Activated CD8-positive, alpha-beta memory T cell treated with anti-CD3 and anti-CD28 coated beads, Interleukin-2, amount 50 U/mL, for 24 hours (primary cell): ENCODE measurements around the gene MAPT.
"Not testable (repeated sequence)": the region's sequence is repeated elsewhere in the genome, so short reads cannot be mapped to it uniquely, and the experiment has no call there.

Experiments
- DNase-seq: peaks from one replicate; pipeline ENCODE4 v3.0.0-alpha.2; 2020; ENCODE audit errors: extremely low read depth

Gene MAPT

DNA sequence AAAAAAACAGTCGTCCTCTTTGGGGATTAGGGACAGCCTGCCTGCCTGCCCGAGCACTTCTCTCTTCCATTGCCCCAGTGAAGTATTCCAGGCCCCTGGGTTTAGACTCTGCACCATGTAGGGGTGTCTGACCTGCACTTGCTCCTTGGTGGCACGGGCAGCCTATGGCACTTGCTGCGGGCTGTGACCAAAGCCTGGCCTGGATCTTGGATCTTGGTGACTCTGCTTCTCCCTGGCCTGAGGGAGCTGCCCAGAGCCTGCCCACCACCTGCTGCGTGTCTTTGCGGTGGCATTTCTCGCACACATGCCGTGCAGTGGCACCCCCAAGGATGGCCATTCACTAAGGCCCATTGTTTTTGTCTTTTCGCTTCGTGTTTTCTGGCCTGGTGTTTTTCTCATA lies 98.5 kb downstream of the MAPT start:
- DNase-seq, result no peak

DNA sequence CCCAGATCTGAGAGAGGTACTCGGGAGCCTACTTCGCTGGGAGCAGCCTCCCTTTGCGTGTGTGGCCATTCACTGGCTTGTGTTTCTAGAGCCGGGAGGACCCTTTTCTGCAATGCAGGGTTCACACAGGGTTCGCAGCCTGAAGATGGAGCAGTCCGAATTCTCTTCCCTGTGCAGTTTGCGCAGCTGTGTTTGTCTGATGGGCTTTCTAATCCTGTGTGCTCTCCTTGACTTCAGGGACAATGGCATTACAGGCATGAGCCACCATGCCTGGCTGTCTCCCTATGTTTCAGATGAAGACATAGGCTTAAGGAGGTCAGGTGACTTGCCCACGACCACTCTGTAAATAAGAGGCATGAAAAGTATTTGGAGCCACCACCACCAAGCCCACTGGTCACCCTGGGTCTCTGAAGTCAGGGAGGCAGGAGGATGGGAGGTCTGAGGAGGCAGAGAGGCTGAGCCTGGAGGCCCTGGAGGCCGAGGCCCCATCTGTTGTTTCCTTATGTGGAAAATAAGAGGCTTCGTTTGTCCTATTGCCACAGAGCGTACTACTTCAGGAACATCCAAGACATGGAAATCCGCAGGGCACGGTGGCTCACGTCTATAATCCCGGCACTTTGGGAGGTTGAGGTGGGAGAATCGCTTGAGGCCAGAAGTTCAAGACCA lies 99.7 kb downstream of the MAPT start:
- DNase-seq, result no peak

DNA sequence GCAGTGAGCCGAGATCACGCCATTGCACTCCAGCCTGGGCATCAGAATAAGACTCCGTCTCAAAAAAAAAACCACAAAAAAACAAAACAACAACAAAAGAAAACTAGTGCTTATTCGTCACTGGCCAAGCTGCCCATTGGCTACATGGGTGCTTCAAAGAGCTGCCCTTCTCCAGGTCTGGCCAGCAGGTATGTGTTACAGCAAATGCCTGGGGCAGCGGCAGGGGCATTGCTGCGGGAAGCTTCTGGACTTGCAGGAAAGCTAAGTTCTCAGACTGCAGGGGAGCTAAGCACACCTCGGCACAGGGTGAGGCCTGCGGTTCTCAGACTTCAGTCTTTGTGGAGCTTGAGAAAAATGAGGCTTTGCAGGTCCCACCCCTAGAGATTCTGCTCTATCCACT lies 100.6 kb downstream of the MAPT start:
- no peak for DNase-seq

DNA sequence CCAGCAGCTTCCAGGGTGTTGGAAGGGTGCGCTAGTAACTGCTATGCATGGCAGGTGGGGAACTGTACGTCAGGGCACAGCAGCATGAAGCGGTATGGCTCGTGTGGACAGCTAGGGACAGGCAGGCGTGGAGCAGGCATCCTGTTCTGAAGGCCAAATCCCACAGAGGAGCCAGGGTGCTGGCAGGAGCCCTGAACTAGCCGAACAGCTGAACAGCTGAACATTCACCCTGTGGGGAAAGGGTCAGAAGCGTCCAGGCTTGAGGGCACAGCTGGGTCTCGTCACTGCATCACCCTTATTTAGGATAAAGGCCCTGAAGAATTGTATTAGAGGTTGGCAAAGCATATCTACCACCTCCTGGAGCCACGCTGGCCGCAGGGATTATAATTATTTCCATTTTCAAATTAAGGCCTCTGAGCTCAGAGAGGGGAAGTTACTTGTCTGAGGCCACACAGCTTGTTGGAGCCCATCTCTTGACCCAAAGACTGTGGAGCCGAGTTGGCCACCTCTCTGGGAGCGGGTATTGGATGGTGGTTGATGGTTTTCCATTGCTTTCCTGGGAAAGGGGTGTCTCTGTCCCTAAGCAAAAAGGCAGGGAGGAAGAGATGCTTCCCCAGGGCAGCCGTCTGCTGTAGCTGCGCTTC lies 101.4 kb downstream of the MAPT start:
- no peak for DNase-seq

DNA sequence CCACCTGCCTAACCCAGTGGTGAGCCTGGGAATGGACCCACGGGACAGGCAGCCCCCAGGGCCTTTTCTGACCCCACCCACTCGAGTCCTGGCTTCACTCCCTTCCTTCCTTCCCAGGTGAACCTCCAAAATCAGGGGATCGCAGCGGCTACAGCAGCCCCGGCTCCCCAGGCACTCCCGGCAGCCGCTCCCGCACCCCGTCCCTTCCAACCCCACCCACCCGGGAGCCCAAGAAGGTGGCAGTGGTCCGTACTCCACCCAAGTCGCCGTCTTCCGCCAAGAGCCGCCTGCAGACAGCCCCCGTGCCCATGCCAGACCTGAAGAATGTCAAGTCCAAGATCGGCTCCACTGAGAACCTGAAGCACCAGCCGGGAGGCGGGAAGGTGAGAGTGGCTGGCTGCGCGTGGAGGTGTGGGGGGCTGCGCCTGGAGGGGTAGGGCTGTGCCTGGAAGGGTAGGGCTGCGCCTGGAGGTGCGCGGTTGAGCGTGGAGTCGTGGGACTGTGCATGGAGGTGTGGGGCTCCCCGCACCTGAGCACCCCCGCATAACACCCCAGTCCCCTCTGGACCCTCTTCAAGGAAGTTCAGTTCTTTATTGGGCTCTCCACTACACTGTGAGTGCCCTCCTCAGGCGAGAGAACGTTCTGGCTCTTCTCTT lies 102.1 kb downstream of the MAPT start:
- DNase-seq, result no peak

DNA sequence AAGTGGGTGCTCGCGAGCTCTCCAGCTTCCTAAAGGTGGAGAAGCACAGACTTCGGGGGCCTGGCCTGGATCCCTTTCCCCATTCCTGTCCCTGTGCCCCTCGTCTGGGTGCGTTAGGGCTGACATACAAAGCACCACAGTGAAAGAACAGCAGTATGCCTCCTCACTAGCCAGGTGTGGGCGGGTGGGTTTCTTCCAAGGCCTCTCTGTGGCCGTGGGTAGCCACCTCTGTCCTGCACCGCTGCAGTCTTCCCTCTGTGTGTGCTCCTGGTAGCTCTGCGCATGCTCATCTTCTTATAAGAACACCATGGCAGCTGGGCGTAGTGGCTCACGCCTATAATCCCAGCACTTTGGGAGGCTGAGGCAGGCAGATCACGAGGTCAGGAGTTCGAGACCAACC lies 102.8 kb downstream of the MAPT start:
- no peak for DNase-seq

DNA sequence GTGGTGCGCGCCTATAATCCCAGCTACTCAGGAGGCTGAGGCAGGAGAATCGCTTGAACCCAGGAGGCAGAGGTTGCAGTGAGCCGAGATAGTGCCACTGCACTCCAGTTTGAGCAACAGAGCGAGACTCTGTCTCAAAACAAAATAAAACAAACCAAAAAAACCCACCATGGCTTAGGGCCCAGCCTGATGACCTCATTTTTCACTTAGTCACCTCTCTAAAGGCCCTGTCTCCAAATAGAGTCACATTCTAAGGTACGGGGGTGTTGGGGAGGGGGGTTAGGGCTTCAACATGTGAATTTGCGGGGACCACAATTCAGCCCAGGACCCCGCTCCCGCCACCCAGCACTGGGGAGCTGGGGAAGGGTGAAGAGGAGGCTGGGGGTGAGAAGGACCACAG lies 103.3 kb downstream of the MAPT start:
- no peak for DNase-seq

DNA sequence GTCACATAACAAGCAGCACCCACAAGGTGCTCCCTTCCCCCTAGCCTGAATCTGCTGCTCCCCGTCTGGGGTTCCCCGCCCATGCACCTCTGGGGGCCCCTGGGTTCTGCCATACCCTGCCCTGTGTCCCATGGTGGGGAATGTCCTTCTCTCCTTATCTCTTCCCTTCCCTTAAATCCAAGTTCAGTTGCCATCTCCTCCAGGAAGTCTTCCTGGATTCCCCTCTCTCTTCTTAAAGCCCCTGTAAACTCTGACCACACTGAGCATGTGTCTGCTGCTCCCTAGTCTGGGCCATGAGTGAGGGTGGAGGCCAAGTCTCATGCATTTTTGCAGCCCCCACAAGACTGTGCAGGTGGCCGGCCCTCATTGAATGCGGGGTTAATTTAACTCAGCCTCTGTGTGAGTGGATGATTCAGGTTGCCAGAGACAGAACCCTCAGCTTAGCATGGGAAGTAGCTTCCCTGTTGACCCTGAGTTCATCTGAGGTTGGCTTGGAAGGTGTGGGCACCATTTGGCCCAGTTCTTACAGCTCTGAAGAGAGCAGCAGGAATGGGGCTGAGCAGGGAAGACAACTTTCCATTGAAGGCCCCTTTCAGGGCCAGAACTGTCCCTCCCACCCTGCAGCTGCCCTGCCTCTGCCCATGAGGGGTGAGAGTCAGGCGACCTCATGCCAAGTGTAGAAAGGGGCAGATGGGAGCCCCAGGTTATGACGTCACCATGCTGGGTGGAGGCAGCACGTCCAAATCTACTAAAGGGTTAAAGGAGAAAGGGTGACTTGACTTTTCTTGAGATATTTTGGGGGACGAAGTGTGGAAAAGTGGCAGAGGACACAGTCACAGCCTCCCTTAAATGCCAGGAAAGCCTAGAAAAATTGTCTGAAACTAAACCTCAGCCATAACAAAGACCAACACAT lies 104.9 kb downstream of the MAPT start, which contains the start of gene STH:
STH (plus strand) TSS at position 264 of the 913 bp plus-strand sequence; CDS start at position 294, 30 bp downstream.
- no peak for DNase-seq

DNA sequence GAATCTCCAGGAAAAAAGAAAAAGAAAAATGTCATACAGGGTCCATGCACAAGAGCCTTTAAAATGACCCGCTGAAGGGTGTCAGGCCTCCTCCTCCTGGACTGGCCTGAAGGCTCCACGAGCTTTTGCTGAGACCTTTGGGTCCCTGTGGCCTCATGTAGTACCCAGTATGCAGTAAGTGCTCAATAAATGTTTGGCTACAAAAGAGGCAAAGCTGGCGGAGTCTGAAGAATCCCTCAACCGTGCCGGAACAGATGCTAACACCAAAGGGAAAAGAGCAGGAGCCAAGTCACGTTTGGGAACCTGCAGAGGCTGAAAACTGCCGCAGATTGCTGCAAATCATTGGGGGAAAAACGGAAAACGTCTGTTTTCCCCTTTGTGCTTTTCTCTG lies 105.5 kb downstream of the MAPT start:
- DNase-seq, result no peak

DNA sequence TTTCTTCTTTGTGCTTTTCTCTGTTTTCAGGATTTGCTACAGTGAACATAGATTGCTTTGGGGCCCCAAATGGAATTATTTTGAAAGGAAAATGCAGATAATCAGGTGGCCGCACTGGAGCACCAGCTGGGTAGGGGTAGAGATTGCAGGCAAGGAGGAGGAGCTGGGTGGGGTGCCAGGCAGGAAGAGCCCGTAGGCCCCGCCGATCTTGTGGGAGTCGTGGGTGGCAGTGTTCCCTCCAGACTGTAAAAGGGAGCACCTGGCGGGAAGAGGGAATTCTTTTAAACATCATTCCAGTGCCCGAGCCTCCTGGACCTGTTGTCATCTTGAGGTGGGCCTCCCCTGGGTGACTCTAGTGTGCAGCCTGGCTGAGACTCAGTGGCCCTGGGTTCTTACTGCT lies 105.9 kb downstream of the MAPT start:
- no peak for DNase-seq

DNA sequence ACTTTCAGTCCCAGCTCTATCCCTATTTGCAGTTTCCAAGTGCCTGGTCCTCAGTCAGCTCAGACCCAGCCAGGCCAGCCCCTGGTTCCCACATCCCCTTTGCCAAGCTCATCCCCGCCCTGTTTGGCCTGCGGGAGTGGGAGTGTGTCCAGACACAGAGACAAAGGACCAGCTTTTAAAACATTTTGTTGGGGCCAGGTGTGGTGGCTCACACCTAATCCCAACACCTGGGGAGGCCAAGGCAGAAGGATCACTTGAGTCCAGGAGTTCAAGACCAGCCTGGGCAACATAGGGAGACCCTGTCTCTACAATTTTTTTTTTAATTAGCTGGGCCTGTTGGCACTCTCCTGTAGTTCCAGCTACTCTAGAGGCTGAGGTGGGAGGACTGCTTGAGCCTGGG lies 106.4 kb downstream of the MAPT start:
- DNase-seq, result no peak

DNA sequence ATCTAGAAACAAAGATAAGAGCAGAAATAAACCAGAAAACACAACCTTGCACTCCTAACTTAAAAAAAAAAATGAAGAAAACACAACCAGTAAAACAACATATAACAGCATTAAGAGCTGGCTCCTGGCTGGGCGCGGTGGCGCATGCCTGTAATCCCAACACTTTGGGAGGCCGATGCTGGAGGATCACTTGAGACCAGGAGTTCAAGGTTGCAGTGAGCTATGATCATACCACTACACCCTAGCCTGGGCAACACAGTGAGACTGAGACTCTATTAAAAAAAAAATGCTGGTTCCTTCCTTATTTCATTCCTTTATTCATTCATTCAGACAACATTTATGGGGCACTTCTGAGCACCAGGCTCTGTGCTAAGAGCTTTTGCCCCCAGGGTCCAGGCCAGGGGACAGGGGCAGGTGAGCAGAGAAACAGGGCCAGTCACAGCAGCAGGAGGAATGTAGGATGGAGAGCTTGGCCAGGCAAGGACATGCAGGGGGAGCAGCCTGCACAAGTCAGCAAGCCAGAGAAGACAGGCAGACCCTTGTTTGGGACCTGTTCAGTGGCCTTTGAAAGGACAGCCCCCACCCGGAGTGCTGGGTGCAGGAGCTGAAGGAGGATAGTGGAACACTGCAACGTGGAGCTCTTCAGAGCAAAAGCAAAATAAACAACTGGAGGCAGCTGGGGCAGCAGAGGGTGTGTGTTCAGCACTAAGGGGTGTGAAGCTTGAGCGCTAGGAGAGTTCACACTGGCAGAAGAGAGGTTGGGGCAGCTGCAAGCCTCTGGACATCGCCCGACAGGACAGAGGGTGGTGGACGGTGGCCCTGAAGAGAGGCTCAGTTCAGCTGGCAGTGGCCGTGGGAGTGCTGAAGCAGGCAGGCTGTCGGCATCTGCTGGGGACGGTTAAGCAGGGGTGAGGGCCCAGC lies 107.3 kb downstream of the MAPT start:
- no peak for DNase-seq

DNA sequence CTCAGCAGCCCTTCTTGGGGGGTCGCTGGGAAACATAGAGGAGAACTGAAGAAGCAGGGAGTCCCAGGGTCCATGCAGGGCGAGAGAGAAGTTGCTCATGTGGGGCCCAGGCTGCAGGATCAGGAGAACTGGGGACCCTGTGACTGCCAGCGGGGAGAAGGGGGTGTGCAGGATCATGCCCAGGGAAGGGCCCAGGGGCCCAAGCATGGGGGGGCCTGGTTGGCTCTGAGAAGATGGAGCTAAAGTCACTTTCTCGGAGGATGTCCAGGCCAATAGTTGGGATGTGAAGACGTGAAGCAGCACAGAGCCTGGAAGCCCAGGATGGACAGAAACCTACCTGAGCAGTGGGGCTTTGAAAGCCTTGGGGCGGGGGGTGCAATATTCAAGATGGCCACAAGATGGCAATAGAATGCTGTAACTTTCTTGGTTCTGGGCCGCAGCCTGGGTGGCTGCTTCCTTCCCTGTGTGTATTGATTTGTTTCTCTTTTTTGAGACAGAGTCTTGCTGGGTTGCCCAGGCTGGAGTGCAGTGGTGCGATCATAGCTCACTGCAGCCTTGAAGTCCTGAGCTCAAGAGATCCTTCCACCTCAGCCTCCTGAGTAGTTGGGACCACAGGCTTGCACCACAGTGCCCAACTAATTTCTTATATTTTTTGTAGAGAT lies 108.1 kb downstream of the MAPT start:
- DNase-seq, result peak; percentile 44

DNA sequence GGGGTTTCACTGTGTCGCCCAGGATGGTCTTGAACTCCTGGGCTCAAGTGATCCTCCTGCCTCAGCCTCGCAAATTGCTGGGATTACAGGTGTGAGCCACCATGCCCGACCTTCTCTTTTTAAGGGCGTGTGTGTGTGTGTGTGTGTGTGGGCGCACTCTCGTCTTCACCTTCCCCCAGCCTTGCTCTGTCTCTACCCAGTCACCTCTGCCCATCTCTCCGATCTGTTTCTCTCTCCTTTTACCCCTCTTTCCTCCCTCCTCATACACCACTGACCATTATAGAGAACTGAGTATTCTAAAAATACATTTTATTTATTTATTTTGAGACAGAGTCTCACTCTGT lies 108.6 kb downstream of the MAPT start:
- DNase-seq, result no peak

DNA sequence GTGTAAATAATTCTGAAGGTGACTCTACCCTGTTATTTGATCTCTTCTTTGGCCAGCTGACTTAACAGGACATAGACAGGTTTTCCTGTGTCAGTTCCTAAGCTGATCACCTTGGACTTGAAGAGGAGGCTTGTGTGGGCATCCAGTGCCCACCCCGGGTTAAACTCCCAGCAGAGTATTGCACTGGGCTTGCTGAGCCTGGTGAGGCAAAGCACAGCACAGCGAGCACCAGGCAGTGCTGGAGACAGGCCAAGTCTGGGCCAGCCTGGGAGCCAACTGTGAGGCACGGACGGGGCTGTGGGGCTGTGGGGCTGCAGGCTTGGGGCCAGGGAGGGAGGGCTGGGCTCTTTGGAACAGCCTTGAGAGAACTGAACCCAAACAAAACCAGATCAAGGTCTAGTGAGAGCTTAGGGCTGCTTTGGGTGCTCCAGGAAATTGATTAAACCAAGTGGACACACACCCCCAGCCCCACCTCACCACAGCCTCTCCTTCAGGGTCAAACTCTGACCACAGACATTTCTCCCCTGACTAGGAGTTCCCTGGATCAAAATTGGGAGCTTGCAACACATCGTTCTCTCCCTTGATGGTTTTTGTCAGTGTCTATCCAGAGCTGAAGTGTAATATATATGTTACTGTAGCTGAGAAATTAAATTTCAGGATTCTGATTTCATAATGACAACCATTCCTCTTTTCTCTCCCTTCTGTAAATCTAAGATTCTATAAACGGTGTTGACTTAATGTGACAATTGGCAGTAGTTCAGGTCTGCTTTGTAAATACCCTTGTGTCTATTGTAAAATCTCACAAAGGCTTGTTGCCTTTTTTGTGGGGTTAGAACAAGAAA lies 109.8 kb downstream of the MAPT start:
- no peak for DNase-seq

DNA sequence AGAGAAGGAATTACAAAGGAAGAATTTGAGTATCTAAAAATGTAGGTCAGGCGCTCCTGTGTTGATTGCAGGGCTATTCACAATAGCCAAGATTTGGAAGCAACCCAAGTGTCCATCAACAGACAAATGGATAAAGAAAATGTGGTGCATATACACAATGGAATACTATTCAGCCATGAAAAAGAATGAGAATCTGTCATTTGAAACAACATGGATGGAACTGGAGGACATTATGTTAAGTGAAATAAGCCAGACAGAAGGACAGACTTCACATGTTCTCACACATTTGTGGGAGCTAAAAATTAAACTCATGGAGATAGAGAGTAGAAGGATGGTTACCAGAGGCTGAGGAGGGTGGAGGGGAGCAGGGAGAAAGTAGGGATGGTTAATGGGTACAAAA lies 111.7 kb downstream of the MAPT start:
- DNase-seq, result not testable (repeated sequence)

DNA sequence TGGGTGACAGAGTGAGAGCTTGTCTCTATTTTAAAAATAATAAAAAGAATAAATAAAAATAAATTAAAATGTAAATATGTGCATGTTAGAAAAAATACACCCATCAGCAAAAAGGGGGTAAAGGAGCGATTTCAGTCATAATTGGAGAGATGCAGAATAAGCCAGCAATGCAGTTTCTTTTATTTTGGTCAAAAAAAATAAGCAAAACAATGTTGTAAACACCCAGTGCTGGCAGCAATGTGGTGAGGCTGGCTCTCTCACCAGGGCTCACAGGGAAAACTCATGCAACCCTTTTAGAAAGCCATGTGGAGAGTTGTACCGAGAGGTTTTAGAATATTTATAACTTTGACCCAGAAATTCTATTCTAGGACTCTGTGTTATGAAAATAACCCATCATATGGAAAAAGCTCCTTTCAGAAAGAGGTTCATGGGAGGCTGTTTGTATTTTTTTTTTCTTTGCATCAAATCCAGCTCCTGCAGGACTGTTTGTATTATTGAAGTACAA lies 113.2 kb downstream of the MAPT start:
- no peak for DNase-seq

DNA sequence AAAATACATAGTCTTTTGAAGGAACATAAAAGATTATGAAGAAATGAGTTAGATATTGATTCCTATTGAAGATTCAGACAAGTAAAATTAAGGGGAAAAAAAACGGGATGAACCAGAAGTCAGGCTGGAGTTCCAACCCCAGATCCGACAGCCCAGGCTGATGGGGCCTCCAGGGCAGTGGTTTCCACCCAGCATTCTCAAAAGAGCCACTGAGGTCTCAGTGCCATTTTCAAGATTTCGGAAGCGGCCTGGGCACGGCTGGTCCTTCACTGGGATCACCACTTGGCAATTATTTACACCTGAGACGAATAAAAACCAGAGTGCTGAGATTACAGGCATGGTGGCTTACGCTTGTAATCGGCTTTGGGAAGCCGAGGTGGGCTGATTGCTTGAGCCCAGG lies 114.2 kb downstream of the MAPT start:
- no peak for DNase-seq
